Panc1 (cell line): ENCODE measurements around the gene TXNDC11. TPM values are rescaled to one million over a fixed set of nuclear protein-coding genes. Genes with fewer than 3 reads are reported as not detected.

Experiments
- ATAC-seq: fragments of 200-7000 bp; cut with Tn5 transposase; 2 replicates; pipeline ENCODE4 v1.9.1; 2020; ENCODE audit warnings: mild to moderate bottlenecking, moderate library complexity
- BruUV-seq: library from RNA; stranded (reverse); fragments of 400-500 nt; replicated peaks from 2 replicates; lab custom pipeline; 2021; lab: Mats Ljungman, UMichigan
- CTCF ChIA-PET: fragments of 300-600 bp; sonication (Branson Sonifier 250); formaldehyde crosslinking; loops from one replicate; lab custom pipeline; 2022; ENCODE audit warnings: antibody characterized with exemption; lab: Charles Lee
- POLR2A ChIA-PET: fragments of 300-600 bp; sonication (Branson Sonifier 250); formaldehyde crosslinking; loops from one replicate; lab custom pipeline; 2022; ENCODE audit warnings: antibody characterized with exemption; lab: Charles Lee
- DNase-seq: peaks from one replicate; pipeline ENCODE4 v3.0.0-alpha.2; 2010; ENCODE audit warnings: low read depth, low spot score
- H3K27ac ChIP-seq: 2 replicates; pipeline ENCODE4 v1.5.1; 2011; ENCODE audit warnings: mild to moderate bottlenecking, low read length, inconsistent platforms
- H3K27me3 ChIP-seq: fragments of 200-500 bp; sonication (Bioruptor generic); 2 replicates; pipeline ENCODE4 v1.6.0; 2014; ENCODE audit warnings: low read length, inconsistent platforms; ENCODE audit not compliant: control insufficient read depth, insufficient read depth
- H3K36me3 ChIP-seq: fragments of 200-500 bp; sonication (Bioruptor generic); 2 replicates; pipeline ENCODE4 v1.5.1; 2014; ENCODE audit warnings: inconsistent platforms, mild to moderate bottlenecking, low read length, moderate library complexity; ENCODE audit not compliant: control insufficient read depth, insufficient read depth
- H3K4me1 ChIP-seq: 2 replicates; pipeline ENCODE4 v1.5.1; 2011; ENCODE audit warnings: inconsistent platforms, mild to moderate bottlenecking, low read length, moderate library complexity; ENCODE audit not compliant: control insufficient read depth, insufficient read depth
- H3K4me3 ChIP-seq, 2 experiments: 2 replicates each; pipeline ENCODE4 v1.5.1; 2011 to 2012; ENCODE audit warnings: low read depth in 2 of 2, low read length in 2 of 2, mild to moderate bottlenecking in 2 of 2, inconsistent platforms in 1 of 2, moderate library complexity in 1 of 2
- H3K9me3 ChIP-seq: fragments of 200-500 bp; sonication (Bioruptor generic); 2 replicates; pipeline ENCODE4 v1.5.1; 2014; ENCODE audit warnings: low read depth, mild to moderate bottlenecking, inconsistent platforms, low read length, moderate library complexity; ENCODE audit not compliant: control insufficient read depth, insufficient read depth
- CTCF ChIP-seq: fragments of 450-650 bp; IDR thresholded peaks from 2 replicates; pipeline ENCODE4 v1.5.1; 2017; ENCODE audit warnings: mild to moderate bottlenecking
- POLR2AphosphoS5 ChIP-seq: IDR thresholded peaks from 2 replicates; pipeline ENCODE4 v1.6.1; 2012; ENCODE audit warnings: mild to moderate bottlenecking, low read depth, low read length, moderate library complexity
- REST ChIP-seq, 2 experiments: IDR thresholded peaks; 2 replicates each; pipeline ENCODE4 v1.6.1; 2011 to 2012; ENCODE audit warnings: low read depth in 2 of 2, control low read depth in 1 of 2, low read length in 1 of 2, mild to moderate bottlenecking in 1 of 2, moderate library complexity in 1 of 2; ENCODE audit not compliant: insufficient read depth in 1 of 2
- SIN3A ChIP-seq: IDR thresholded peaks from 2 replicates; pipeline ENCODE4 v1.6.1; 2012; ENCODE audit warnings: low read depth, mild to moderate bottlenecking, low read length, moderate library complexity, borderline replicate concordance; ENCODE audit not compliant: insufficient read depth
- TCF7L2 ChIP-seq: IDR thresholded peaks from 2 replicates; pipeline ENCODE4 v1.6.1; 2011; ENCODE audit warnings: mild to moderate bottlenecking, low read depth, low read length, inconsistent platforms
- in situ Hi-C: cut with HindIII; loops from 2 replicates; pipeline ENCODE4 v1.10.0; 2016; ENCODE audit warnings: low sequenced_read_pairs, low pct_unique_long_range_greater_than_20kb
- intact Hi-C: fragments of 100-400 bp; cut with micrococcal nuclease; formaldehyde crosslinking; loops from one replicate; pipeline ENCODE4 v1.10.0; 2022; ENCODE audit not compliant: unreplicated experiment
- total RNA-seq: library from RNA; stranded (reverse); gene quantifications from one replicate; pipeline ENCODE4 v1.2.1, GENCODE V29; 2021; ENCODE audit not compliant: unreplicated experiment

TXNDC11 gene
- total RNA-seq, 1 experiment from 2014 or later: 30.5 TPM

- Histone ChIP-seq H3K4me1 (no peaks in the 10 kb centered on the region), H3K9me3 (no peaks in the 10 kb centered on the region), H3K27ac (no peak overlapping the region), H3K4me3 (no peak overlapping the region), H3K36me3 (peaks cover 2% of the 10 kb centered on the region; the same call in 1 of the 2 replicates), H3K27me3 (no peaks in the 10 kb centered on the region)
- intact Hi-C loops (no loop called here), in situ Hi-C loops (no loop called here)
- DNase-seq: no peak
- TF ChIP-seq TCF7L2 (no peak), CTCF (no peak), POLR2AphosphoS5 (no peak), REST (IDR thresholded peaks at IDR 0.05; ENCODE audit: insufficient read depth in 1 of 2, low read depth in 2 of 2, low read length in 1 of 2) (no peak), SIN3A (no peak)
- ChIA-PET POLR2A (interaction anchor here (0.6 kb wide), 1 partner anchor 33 kb away, joined by 4 read pairs; no protein-coding TSS in a partner anchor), CTCF (no interaction called here)
- ATAC-seq: no peak
- no TSS peak for BruUV-seq
Measured at GRCh38 chr16:11682655-11683096, 60.0 kb downstream of the TXNDC11 start.

GRCh38 chr16:11681976-11682654, 60.5 kb downstream of the TXNDC11 start:
- H3K36me3 ChIP-seq: peaks cover 2% of the 10 kb centered on the region; the same call in 1 of the 2 replicates
- no peaks in the 10 kb centered on the region for H3K4me1 ChIP-seq
- in situ Hi-C loops: no loop called here
- intact Hi-C loops: no loop called here
- DNase-seq (no peak), ATAC-seq (no peak)
- ChIA-PET CTCF (no interaction called here), POLR2A (no interaction called here)
- TF ChIP-seq SIN3A (no peak), REST (IDR thresholded peaks at IDR 0.05; ENCODE audit: insufficient read depth in 1 of 2, low read depth in 2 of 2, low read length in 1 of 2) (no peak), TCF7L2 (no peak), CTCF (no peak), POLR2AphosphoS5 (no peak)
- no peaks in the 10 kb centered on the region for H3K27me3 ChIP-seq
- H3K4me3 ChIP-seq: no peak overlapping the region
- no peak overlapping the region for H3K27ac ChIP-seq
- no TSS peak for BruUV-seq
- H3K9me3 ChIP-seq: no peaks in the 10 kb centered on the region
